Measurements from ENCODE around the gene WEE1.

- TF ChIP-seq CTCF (IDR thresholded peaks at IDR 0.05; ENCODE audit: extremely low read depth in 1 of 2, insufficient read depth in 1 of 2, low read depth in 1 of 2, low read length in 2 of 2) (no peak), POLR2AphosphoS5 (IDR thresholded peaks at IDR 0.05; ENCODE audit: insufficient read depth, low read depth, low read length) (no peak), POLR2A (IDR thresholded peaks at IDR 0.05; ENCODE audit: low read depth, low read length) (no peak), MAX (IDR thresholded peaks at IDR 0.05; ENCODE audit: insufficient read depth, insufficient read length) (no peak), EZH2 (IDR thresholded peaks at IDR 0.05; ENCODE audit: borderline replicate concordance, low read depth, low read length, severe bottlenecking) (no peak), MYC (IDR thresholded peaks at IDR 0.05; ENCODE audit: low read depth, low read length) (no peak), FOS (IDR thresholded peaks at IDR 0.05; ENCODE audit: borderline replicate concordance, insufficient read depth, low read length) (no peak)
Measured at GRCh38 chr11:9568161-9568853, 5.2 kb upstream of the WEE1 start.
